Prostate gland (tissue), 2 donors: ENCODE measurements around the gene PAMR1.

Experiments
- CTCF ChIP-seq, 4 experiments: fragments of 200-600 bp in 2 of 4; fragments of 450-650 bp in 2 of 4; sonication (generic) in 2 of 4; IDR thresholded peaks; 1 replicate in 3 of 4; 2 replicates in 1 of 4; pipeline ENCODE4 v1.5.1; 2016 to 2019; ENCODE audit warnings: antibody characterized with exemption in 4 of 4, mild to moderate bottlenecking in 2 of 4, moderate library complexity in 2 of 4
- POLR2A ChIP-seq: fragments of 450-650 bp; IDR thresholded peaks from one replicate; pipeline ENCODE4 v1.6.1; 2016; ENCODE audit warnings: antibody characterized with exemption, mild to moderate bottlenecking

DNA sequence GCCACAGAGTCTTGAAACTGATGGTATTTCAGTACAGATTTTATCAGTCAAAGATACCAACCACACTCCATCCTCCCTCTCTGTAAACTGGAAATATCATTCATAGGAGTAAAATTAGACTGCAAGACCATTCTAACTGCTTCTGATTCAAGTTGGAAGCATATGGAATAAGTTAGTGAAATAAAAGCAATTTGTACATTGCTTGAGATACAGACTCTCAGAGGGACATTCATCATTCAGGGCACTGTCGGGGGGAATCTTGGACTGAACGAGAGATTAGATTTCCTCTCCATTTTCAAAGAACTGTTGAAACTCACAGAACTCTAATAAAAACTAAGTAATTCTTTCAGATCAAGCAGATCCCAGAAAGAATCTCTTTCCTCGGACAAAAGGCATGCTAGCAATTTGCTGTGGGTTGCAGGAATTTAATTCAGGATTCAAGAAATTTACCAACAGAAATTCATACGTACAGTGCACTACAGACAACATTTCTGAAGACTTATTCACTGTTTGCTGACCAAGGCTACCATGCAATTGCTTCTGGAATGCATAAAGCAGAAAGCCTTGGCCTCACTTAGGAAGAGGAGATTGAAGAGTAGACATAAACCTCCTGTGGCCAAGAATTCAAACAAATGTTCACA, 34.1 kb downstream of the PAMR1 start:
- TF ChIP-seq CTCF (IDR thresholded peaks at IDR 0.05) (no peak), POLR2A (no peak)
